Measurements from ENCODE around the gene ZHX3.

- no peak for TF ChIP-seq POLR2A (IDR thresholded peaks at IDR 0.05)
- TF ChIP-seq, protein P1, sequence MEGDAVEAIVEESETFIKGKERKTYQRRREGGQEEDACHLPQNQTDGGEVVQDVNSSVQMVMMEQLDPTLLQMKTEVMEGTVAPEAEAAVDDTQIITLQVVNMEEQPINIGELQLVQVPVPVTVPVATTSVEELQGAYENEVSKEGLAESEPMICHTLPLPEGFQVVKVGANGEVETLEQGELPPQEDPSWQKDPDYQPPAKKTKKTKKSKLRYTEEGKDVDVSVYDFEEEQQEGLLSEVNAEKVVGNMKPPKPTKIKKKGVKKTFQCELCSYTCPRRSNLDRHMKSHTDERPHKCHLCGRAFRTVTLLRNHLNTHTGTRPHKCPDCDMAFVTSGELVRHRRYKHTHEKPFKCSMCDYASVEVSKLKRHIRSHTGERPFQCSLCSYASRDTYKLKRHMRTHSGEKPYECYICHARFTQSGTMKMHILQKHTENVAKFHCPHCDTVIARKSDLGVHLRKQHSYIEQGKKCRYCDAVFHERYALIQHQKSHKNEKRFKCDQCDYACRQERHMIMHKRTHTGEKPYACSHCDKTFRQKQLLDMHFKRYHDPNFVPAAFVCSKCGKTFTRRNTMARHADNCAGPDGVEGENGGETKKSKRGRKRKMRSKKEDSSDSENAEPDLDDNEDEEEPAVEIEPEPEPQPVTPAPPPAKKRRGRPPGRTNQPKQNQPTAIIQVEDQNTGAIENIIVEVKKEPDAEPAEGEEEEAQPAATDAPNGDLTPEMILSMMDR (IDR thresholded peaks at IDR 0.05) = no peak
Measured at GRCh38 chr20:41299899-41300298, 17.6 kb downstream of the ZHX3 start.

Data from stomach (tissue), 4 donors.